Smooth muscle cell (in vitro differentiated cells): ENCODE results near the gene LRRC3C. TPM values are rescaled to one million over a fixed set of nuclear protein-coding genes. Genes with fewer than 3 reads are reported as not detected.

Source experiments
- DNase-seq: peaks from one replicate; lab custom pipeline; 2025; ENCODE audit not compliant: unreplicated experiment; lab: John Stamatoyannopoulos, UW
- H2AFZ ChIP-seq: fragments of 200-600 bp; sonication (generic); 2 replicates; pipeline ENCODE4 v1.6.0; 2016; ENCODE audit warnings: antibody characterized with exemption, low read depth, mild to moderate bottlenecking
- H3F3A ChIP-seq: fragments of 200-600 bp; sonication (generic); 2 replicates; pipeline ENCODE4 v1.6.0; 2017; ENCODE audit warnings: antibody characterized with exemption, low read depth
- H3K27ac ChIP-seq: fragments of 200-600 bp; sonication (generic); 2 replicates; pipeline ENCODE4 v1.5.1; 2016; ENCODE audit warnings: low read depth, mild to moderate bottlenecking
- H3K27me3 ChIP-seq: fragments of 200-600 bp; sonication (generic); 2 replicates; pipeline ENCODE4 v1.6.1; 2016; ENCODE audit warnings: low read depth, mild to moderate bottlenecking
- H3K36me3 ChIP-seq: fragments of 200-600 bp; sonication (generic); 2 replicates; pipeline ENCODE4 v1.5.1; 2016; ENCODE audit warnings: low read depth
- H3K4me1 ChIP-seq: fragments of 200-600 bp; sonication (generic); 2 replicates; pipeline ENCODE4 v1.5.1; 2016; ENCODE audit warnings: low read depth
- H3K4me2 ChIP-seq: fragments of 200-600 bp; sonication (generic); 2 replicates; pipeline ENCODE4 v1.6.0; 2016; ENCODE audit warnings: mild to moderate bottlenecking
- H3K4me3 ChIP-seq: fragments of 200-600 bp; sonication (generic); 2 replicates; pipeline ENCODE4 v1.5.1; 2016; ENCODE audit warnings: mild to moderate bottlenecking
- H3K79me2 ChIP-seq: fragments of 200-600 bp; sonication (generic); 2 replicates; pipeline ENCODE4 v1.6.0; 2016; ENCODE audit warnings: low read depth, mild to moderate bottlenecking
- H3K9ac ChIP-seq: fragments of 200-600 bp; sonication (generic); 2 replicates; pipeline ENCODE4 v1.6.0; 2016; ENCODE audit warnings: low read depth
- H3K9me3 ChIP-seq: fragments of 200-600 bp; sonication (generic); replicated peaks from 2 replicates; pipeline ENCODE4 v1.5.1; 2016; ENCODE audit warnings: low read depth
- H4K20me1 ChIP-seq: fragments of 200-600 bp; sonication (generic); 2 replicates; pipeline ENCODE4 v1.6.0; 2016; ENCODE audit warnings: low read depth
- WGBS: methylation state at CpG from one replicate; pipeline ENCODE4 v1.1.7; 2016; ENCODE audit warnings: low lambda C conversion rate; 5-methylcytosine and 5-hydroxymethylcytosine counted together
- polyA plus RNA-seq: library from polyadenylated mRNA; unstranded; fragments of >200 nt; fragmentation: Nextera tagmentation; extraction: Ambion mirVana; gene quantifications from 2 replicates; pipeline ENCODE4 v1.2.1, GENCODE V29; 2016
- total RNA-seq: library from RNA; depleted of rRNA; stranded (reverse); fragments of >200 nt; gene quantifications from 2 replicates; pipeline ENCODE4 v1.2.3, GENCODE V29; 2014
- TF ChIP-seq, protein P1 (sequence below): fragments of 200-600 bp; sonication (generic); IDR thresholded peaks from 2 replicates; pipeline ENCODE4 v1.5.1; 2017; ENCODE audit warnings: borderline replicate concordance, mild to moderate bottlenecking, antibody characterized with exemption; ENCODE audit not compliant: insufficient read depth, poor library complexity, severe bottlenecking

The LRRC3C gene
- total and polyA plus RNA-seq, 2 experiments from 2014 or later, result not detected

DNA sequence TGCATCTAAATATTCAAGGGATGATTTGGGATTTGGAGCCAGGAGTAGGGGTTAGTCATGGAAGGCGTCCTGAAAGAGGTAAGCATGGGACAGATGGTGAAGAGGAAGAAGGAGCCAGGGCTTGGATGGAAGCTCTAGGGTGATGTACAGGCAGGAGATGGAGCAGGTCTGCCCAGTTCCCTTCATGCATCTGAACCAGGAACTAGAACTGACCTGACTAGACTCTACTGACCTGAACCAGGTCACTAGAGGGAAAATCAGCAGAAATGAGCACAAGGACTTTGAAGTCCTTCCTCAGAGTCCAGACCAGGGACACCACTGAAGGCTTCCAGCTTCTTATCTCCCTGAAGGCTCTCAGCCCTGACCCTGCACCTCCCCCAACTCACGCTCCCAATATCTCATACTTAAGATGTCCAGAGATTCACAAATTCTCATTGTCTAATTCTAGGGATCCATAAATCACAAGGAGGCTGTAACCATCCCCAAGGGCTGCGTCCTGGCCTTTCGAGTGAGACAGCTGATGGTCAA lies 43.6 kb downstream of the LRRC3C start:
- Histone ChIP-seq H3K36me3 (no peaks in the 10 kb centered on the region), H3K27me3 (peaks cover 24% of the 10 kb centered on the region), H3K27ac (no peak overlapping the region), H3K4me3 (no peak overlapping the region), H2AFZ (no peak overlapping the region), H3K4me2 (no peak overlapping the region), H3K79me2 (no peaks in the 10 kb centered on the region), H3K9ac (no peak overlapping the region), H3F3A (no peaks in the 10 kb centered on the region), H4K20me1 (no peaks in the 10 kb centered on the region), H3K4me1 (no peaks in the 10 kb centered on the region), H3K9me3 (no peaks in the 10 kb centered on the region)
- DNase-seq, result no peak
- 93% methylated on average over 4 of the region's 4 CpGs for WGBS
- TF ChIP-seq, protein P1, sequence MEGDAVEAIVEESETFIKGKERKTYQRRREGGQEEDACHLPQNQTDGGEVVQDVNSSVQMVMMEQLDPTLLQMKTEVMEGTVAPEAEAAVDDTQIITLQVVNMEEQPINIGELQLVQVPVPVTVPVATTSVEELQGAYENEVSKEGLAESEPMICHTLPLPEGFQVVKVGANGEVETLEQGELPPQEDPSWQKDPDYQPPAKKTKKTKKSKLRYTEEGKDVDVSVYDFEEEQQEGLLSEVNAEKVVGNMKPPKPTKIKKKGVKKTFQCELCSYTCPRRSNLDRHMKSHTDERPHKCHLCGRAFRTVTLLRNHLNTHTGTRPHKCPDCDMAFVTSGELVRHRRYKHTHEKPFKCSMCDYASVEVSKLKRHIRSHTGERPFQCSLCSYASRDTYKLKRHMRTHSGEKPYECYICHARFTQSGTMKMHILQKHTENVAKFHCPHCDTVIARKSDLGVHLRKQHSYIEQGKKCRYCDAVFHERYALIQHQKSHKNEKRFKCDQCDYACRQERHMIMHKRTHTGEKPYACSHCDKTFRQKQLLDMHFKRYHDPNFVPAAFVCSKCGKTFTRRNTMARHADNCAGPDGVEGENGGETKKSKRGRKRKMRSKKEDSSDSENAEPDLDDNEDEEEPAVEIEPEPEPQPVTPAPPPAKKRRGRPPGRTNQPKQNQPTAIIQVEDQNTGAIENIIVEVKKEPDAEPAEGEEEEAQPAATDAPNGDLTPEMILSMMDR, result no peak

DNA sequence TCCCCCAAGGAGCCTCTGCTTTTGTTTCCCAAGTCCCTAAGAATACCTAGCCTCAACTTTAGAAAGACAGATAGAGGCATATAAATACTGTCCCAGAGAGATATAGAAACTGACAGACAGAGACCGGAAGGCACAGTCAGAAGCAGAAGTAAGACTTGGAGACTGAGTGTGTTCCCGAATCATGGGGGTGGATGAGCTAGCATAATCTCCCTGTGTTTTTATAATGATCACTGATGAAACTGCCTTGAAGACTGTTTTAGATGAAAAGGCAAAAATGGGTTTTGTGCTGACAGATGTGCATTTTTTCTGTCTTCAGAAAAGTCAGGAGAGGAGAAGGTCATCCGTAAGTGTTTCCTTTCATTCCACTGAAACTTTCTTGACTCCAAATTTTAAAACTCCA lies 44.7 kb downstream of the LRRC3C start:
- Histone ChIP-seq H3K9me3 (no peaks in the 10 kb centered on the region), H3F3A (no peaks in the 10 kb centered on the region), H3K9ac (no peak overlapping the region), H3K4me1 (no peaks in the 10 kb centered on the region), H3K4me3 (no peak overlapping the region), H3K27ac (peak overlapping the region; percentile 23), H3K36me3 (no peaks in the 10 kb centered on the region), H2AFZ (peak overlapping the region; percentile 35), H3K79me2 (no peaks in the 10 kb centered on the region), H4K20me1 (no peaks in the 10 kb centered on the region), H3K4me2 (peak overlapping the region; percentile 63), H3K27me3 (peaks cover 24% of the 10 kb centered on the region)
- DNase-seq, result no peak
- TF ChIP-seq, protein P1, result no peak
- 46% methylated on average over 3 of the region's 3 CpGs for WGBS

DNA sequence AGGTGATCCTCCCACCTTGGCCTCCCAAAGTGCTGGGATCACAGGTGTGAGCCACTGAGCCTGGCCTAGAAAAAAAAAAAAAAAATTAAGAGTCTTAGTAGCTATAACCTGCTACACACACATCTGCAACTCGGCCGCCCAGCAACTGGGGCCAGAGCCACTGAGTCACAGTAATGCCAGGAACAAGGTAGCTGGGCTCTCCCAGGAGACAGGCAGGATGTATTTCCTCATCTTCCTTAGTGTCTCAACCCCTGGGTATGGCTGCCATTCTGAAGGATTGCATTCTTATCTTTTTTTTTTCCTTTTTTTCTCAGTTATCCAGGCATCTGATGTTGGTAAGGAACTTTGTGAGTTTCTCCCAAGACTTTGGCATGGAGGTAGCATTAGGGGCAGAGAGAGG lies 46.0 kb downstream of the LRRC3C start:
- Histone ChIP-seq H3K79me2 (no peaks in the 10 kb centered on the region), H3K4me2 (no peak overlapping the region), H3K4me3 (no peak overlapping the region), H4K20me1 (no peaks in the 10 kb centered on the region), H3F3A (no peaks in the 10 kb centered on the region), H2AFZ (no peak overlapping the region), H3K9ac (no peak overlapping the region), H3K9me3 (no peaks in the 10 kb centered on the region), H3K27ac (no peak overlapping the region), H3K27me3 (peaks cover 24% of the 10 kb centered on the region), H3K4me1 (no peaks in the 10 kb centered on the region), H3K36me3 (no peaks in the 10 kb centered on the region)
- TF ChIP-seq, protein P1, result no peak
- 97% methylated on average over 2 of the region's 2 CpGs for WGBS
- no peak for DNase-seq

DNA sequence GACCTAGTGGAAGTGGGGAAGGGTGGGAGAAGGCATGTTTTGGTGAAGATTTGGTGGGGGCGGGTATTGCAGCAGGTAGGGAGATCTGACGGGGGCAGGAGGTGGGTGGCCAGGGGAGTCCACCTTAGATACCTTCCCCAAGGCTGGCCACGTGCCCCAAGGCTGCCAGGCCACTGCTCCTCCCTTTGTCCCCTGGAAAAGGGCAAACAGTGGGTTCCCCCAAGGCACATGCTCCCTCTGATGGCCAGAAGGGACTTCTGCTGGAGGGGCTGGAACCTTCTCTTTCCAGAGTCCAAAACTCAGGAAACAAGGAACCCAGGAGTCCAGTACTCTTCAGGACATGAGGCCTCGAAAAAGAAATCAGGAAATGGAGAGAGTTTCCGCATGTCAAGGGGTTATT lies 46.9 kb downstream of the LRRC3C start:
- H3K27me3 ChIP-seq, result peaks cover 16% of the 10 kb centered on the region
- no peak overlapping the region for H2AFZ ChIP-seq
- TF ChIP-seq, protein P1, result no peak
- H3K9ac ChIP-seq, result no peak overlapping the region
- H3K4me2 ChIP-seq, result no peak overlapping the region
- H4K20me1 ChIP-seq, result no peaks in the 10 kb centered on the region
- no peaks in the 10 kb centered on the region for H3F3A ChIP-seq
- H3K27ac ChIP-seq, result no peak overlapping the region
- peaks cover 2% of the 10 kb centered on the region for H3K4me1 ChIP-seq
- no peak for DNase-seq
- no peaks in the 10 kb centered on the region for H3K9me3 ChIP-seq
- no peaks in the 10 kb centered on the region for H3K36me3 ChIP-seq
- H3K4me3 ChIP-seq, result no peak overlapping the region
- WGBS, result 87% methylated on average over 4 of the region's 5 CpGs
- no peaks in the 10 kb centered on the region for H3K79me2 ChIP-seq
